BE2C (cell line): ENCODE data around the gene TMEM54.

ENCODE experiments used
- DNase-seq: peaks from one replicate; pipeline ENCODE4 v3.0.0-alpha.2; 2020
- H3K27me3 ChIP-seq: fragments of 250-450 bp; sonication (Bioruptor Pico); 2 replicates; pipeline ENCODE4 v1.5.1; 2020; ENCODE audit warnings: mild to moderate bottlenecking
- H3K36me3 ChIP-seq: fragments of 250-450 bp; sonication (Bioruptor Pico); 2 replicates; pipeline ENCODE4 v1.5.1; 2020; ENCODE audit warnings: mild to moderate bottlenecking
- H3K4me1 ChIP-seq: fragments of 250-450 bp; sonication (Bioruptor Pico); 2 replicates; pipeline ENCODE4 v1.5.1; 2020
- H3K4me3 ChIP-seq: 2 replicates; pipeline ENCODE4 v1.5.1; 2011; ENCODE audit warnings: low read depth, low read length
- H3K9me3 ChIP-seq: fragments of 250-450 bp; sonication (Bioruptor Pico); 2 replicates; pipeline ENCODE4 v1.5.1; 2020
- CTCF ChIP-seq: IDR thresholded peaks from 2 replicates; pipeline ENCODE4 v1.5.1; 2012; ENCODE audit warnings: mild to moderate bottlenecking, low read depth, low read length

The TMEM54 gene

GRCh38 chr1:32867671-32868070 lies 33.5 kb downstream of the TMEM54 start:
- TF ChIP-seq CTCF: no peak
- DNase-seq: no peak
- Histone ChIP-seq H3K36me3 (no peaks in the 10 kb centered on the region), H3K27me3 (no peaks in the 10 kb centered on the region), H3K4me3 (no peak overlapping the region), H3K4me1 (no peaks in the 10 kb centered on the region), H3K9me3 (no peaks in the 10 kb centered on the region)

- Histone ChIP-seq H3K36me3 (no peaks in the 10 kb centered on the region), H3K9me3 (no peaks in the 10 kb centered on the region), H3K4me1 (no peaks in the 10 kb centered on the region), H3K4me3 (no peak overlapping the region), H3K27me3 (no peaks in the 10 kb centered on the region)
- no peak for DNase-seq
- TF ChIP-seq CTCF: no peak
Observed at GRCh38 chr1:32867151-32867550, 34.0 kb downstream of the TMEM54 start.

GRCh38 chr1:32865639-32866405 lies 35.4 kb downstream of the TMEM54 start:
- Histone ChIP-seq H3K4me3 (no peak overlapping the region), H3K9me3 (no peaks in the 10 kb centered on the region), H3K4me1 (no peaks in the 10 kb centered on the region), H3K36me3 (no peaks in the 10 kb centered on the region), H3K27me3 (no peaks in the 10 kb centered on the region)
- DNase-seq: no peak
- no peak for TF ChIP-seq CTCF

- DNase-seq: no peak
- Histone ChIP-seq H3K4me3 (no peak overlapping the region), H3K9me3 (no peaks in the 10 kb centered on the region), H3K27me3 (no peaks in the 10 kb centered on the region), H3K4me1 (no peaks in the 10 kb centered on the region), H3K36me3 (no peaks in the 10 kb centered on the region)
- TF ChIP-seq CTCF: no peak
Observed at GRCh38 chr1:32864375-32865019, 36.7 kb downstream of the TMEM54 start.

GRCh38 chr1:32863881-32864245 lies 37.3 kb downstream of the TMEM54 start:
- H3K27me3 ChIP-seq: no peaks in the 10 kb centered on the region
- H3K36me3 ChIP-seq: no peaks in the 10 kb centered on the region
- no peak for DNase-seq
- no peaks in the 10 kb centered on the region for H3K4me1 ChIP-seq
- no peak for TF ChIP-seq CTCF
- no peaks in the 10 kb centered on the region for H3K9me3 ChIP-seq
- no peak overlapping the region for H3K4me3 ChIP-seq

GRCh38 chr1:32863218-32863880 lies 37.8 kb downstream of the TMEM54 start:
- TF ChIP-seq CTCF: no peak
- Histone ChIP-seq H3K27me3 (no peaks in the 10 kb centered on the region), H3K9me3 (no peaks in the 10 kb centered on the region), H3K4me1 (no peaks in the 10 kb centered on the region), H3K36me3 (no peaks in the 10 kb centered on the region), H3K4me3 (no peak overlapping the region)
- no peak for DNase-seq
